Spleen (tissue), 11 donors: ENCODE data around the gene PSIP1. TPM values are rescaled to one million over a fixed set of nuclear protein-coding genes. Genes with fewer than 3 reads are reported as not detected.

Experiments used
- DNase-seq: peaks from one replicate; pipeline ENCODE4 v3.0.0-alpha.2; 2020
- H3K27ac ChIP-seq, 8 donors: fragments of 200-600 bp; sonication (generic) in 7 of 8; 1 replicate in 4 of 8; 2 replicates in 4 of 8; pipeline versions ENCODE4 v1.5.0 to v1.8.0; 2016 to 2021; ENCODE audit warnings: inconsistent platforms in 4 of 8, mild to moderate bottlenecking in 4 of 8, moderate library complexity in 1 of 8
- H3K27me3 ChIP-seq, 7 donors: fragments of 200-600 bp; sonication (generic) in 6 of 7; replicated peaks in 1 of 7; 1 replicate in 4 of 7; 2 replicates in 3 of 7; pipeline versions ENCODE4 v1.5.0 to v1.8.0; 2016 to 2021; ENCODE audit warnings: inconsistent platforms in 3 of 7, mild to moderate bottlenecking in 1 of 7
- H3K36me3 ChIP-seq, 6 donors: fragments of 200-600 bp; sonication (generic) in 5 of 6; 1 replicate in 4 of 6; 2 replicates in 2 of 6; pipeline versions ENCODE4 v1.5.0 to v1.8.0; 2016 to 2021; ENCODE audit warnings: inconsistent platforms in 2 of 6
- H3K4me1 ChIP-seq, 6 donors: fragments of 200-600 bp; sonication (generic) in 5 of 6; 1 replicate in 3 of 6; 2 replicates in 3 of 6; pipeline versions ENCODE4 v1.5.0 to v1.8.0; 2016 to 2021; ENCODE audit warnings: inconsistent platforms in 3 of 6
- H3K4me3 ChIP-seq, 8 donors: fragments of 200-600 bp; sonication (generic) in 7 of 8; 1 replicate in 4 of 8; 2 replicates in 4 of 8; pipeline versions ENCODE4 v1.5.0 to v1.8.0; 2016 to 2021; ENCODE audit warnings: inconsistent platforms in 4 of 8, mild to moderate bottlenecking in 4 of 8, moderate library complexity in 2 of 8
- H3K9me3 ChIP-seq, 8 donors: fragments of 200-600 bp; sonication (generic) in 7 of 8; 1 replicate in 4 of 8; 2 replicates in 4 of 8; pipeline versions ENCODE4 v1.5.0 to v1.8.0; 2016 to 2021; ENCODE audit warnings: inconsistent platforms in 4 of 8
- CTCF ChIP-seq, 11 experiments: fragments of 200-600 bp in 7 of 11; fragments of 450-650 bp in 4 of 11; sonication (generic) in 4 of 11; IDR thresholded peaks in 8 of 11; conservative IDR thresholded peaks in 3 of 11; 1 replicate in 7 of 11; 2 replicates in 4 of 11; pipeline versions ENCODE4 v1.4.0 to v1.8.0; 2016 to 2021; ENCODE audit warnings: antibody characterized with exemption in 11 of 11, inconsistent platforms in 4 of 11, mild to moderate bottlenecking in 1 of 11
- POLR2A ChIP-seq, 3 donors: fragments of 450-650 bp; IDR thresholded peaks; one replicate each; pipeline ENCODE4 v1.5.1; 2017; ENCODE audit warnings: antibody characterized with exemption in 3 of 3, mild to moderate bottlenecking in 1 of 3
- POLR2AphosphoS5 ChIP-seq, 3 donors: sonication (generic); formaldehyde crosslinking; IDR thresholded peaks; one replicate each; pipeline ENCODE4 v1.5.1; 2017; ENCODE audit warnings: antibody characterized with exemption in 3 of 3
- WGBS, 5 donors: extraction: QIAGEN DNeasy Blood & Tissue Kit in 3 of 5; methylation state at CpG; one replicate each; pipeline versions ENCODE4 v1.1.5 to v1.1.7; 2013 to 2018; 5-methylcytosine and 5-hydroxymethylcytosine counted together
- intact Hi-C: fragments of 100-400 bp; cut with DNase I; formaldehyde crosslinking; loops from one replicate; pipeline ENCODE4 v1.15.0; 2023; ENCODE audit warnings: low total_unique reads
- polyA plus RNA-seq, 3 donors: library from polyadenylated mRNA; stranded (reverse); fragments of 200-250 nt; gene quantifications; one replicate each; pipeline ENCODE4 v1.2.1, GENCODE V29; 2013
- total RNA-seq, 7 donors: library from RNA; depleted of rRNA in 3 of 7; stranded (reverse); fragments of >200 nt in 3 of 7; fragmentation: NEBNext Ultra II Directional in 4 of 7; extraction: Animal tissue kit (Norgen Biotek cat#: 25700) in 4 of 7; gene quantifications; one replicate each; pipeline versions ENCODE4 v1.1.0 to v1.2.1, GENCODE V29; 2016 to 2021
- donor health status: healthy with polysubstance abuse.
- donor health status: DM: no; HTN: no; CAD: no; lungs with moderate emphysema.
- donor health status: DM: no; HTN: no; CAD: no.
- donor health status: Bipolar disorder and iron deficiency.
- donor health status: healthy.
- donor health status: DM: no; HTN: no; CAD: no.
- donor health status: DM: yes; HTN: yes; CAD: no.

The PSIP1 gene
- total and polyA plus RNA-seq, 10 donors: 38.1 to 121 (median 57.4) TPM

- peak overlapping the region; percentile 84 to 91 (median 88) for H3K27ac ChIP-seq
- DNase-seq: no peak
- no peaks in the 10 kb centered on the region for H3K9me3 ChIP-seq
- H3K4me3 ChIP-seq: peak overlapping the region; percentile 83 to 98 (median 91)
- peaks cover 0 to 26% (median 10%) of the 10 kb centered on the region in 6 donors for H3K36me3 ChIP-seq
- TF ChIP-seq POLR2AphosphoS5 (IDR thresholded peaks at IDR 0.05): no peak
- TF ChIP-seq POLR2A (IDR thresholded peaks at IDR 0.05): no peak
- no peak for TF ChIP-seq CTCF (IDR thresholded peaks at IDR 0.05 in 8 of 11, conservative IDR thresholded peaks at IDR 0.05 in 3 of 11)
- intact Hi-C loops: loop anchor here (10.0 kb wide), 2 partner anchors 83 to 117 kb away; partner anchors contain the start of gene TTC39B
- H3K27me3 ChIP-seq: no peaks in the 10 kb centered on the region
- H3K4me1 ChIP-seq: peaks cover 28 to 51% (median 38%) of the 10 kb centered on the region in 6 donors
- 55 to 58% (median 57%) methylated on average over 9 of the region's 9 CpGs for WGBS, 5 donors
These were observed 88.8 kb downstream of the PSIP1 start for GRCh38 chr9:15421990-15422371.

GRCh38 chr9:15421532-15421931 lies 89.2 kb downstream of the PSIP1 start:
- peak overlapping the region in 1 of 8 donors; percentile 83 for H3K4me3 ChIP-seq
- peak overlapping the region in 2 of 8 donors; percentile 86 to 91 for H3K27ac ChIP-seq
- H3K9me3 ChIP-seq: no peaks in the 10 kb centered on the region
- H3K4me1 ChIP-seq: peaks cover 25 to 46% (median 34%) of the 10 kb centered on the region in 6 donors
- DNase-seq: no peak
- intact Hi-C loops: loop anchor here (10.0 kb wide), 2 partner anchors 83 to 117 kb away; partner anchors contain the start of gene TTC39B
- peaks cover 0 to 21% (median 10%) of the 10 kb centered on the region in 6 donors for H3K36me3 ChIP-seq
- 79 to 86% (median 85%) methylated on average over 6 of the region's 6 CpGs for WGBS, 5 donors
- TF ChIP-seq CTCF (IDR thresholded peaks at IDR 0.05 in 8 of 11, conservative IDR thresholded peaks at IDR 0.05 in 3 of 11) (no peak), POLR2AphosphoS5 (IDR thresholded peaks at IDR 0.05) (no peak), POLR2A (IDR thresholded peaks at IDR 0.05) (no peak)
- H3K27me3 ChIP-seq: no peaks in the 10 kb centered on the region

GRCh38 chr9:15420796-15421195 lies 90.0 kb downstream of the PSIP1 start:
- TF ChIP-seq POLR2A (IDR thresholded peaks at IDR 0.05): no peak
- no peak for TF ChIP-seq CTCF (IDR thresholded peaks at IDR 0.05 in 8 of 11, conservative IDR thresholded peaks at IDR 0.05 in 3 of 11)
- no peak for TF ChIP-seq POLR2AphosphoS5 (IDR thresholded peaks at IDR 0.05)
- Histone ChIP-seq H3K4me3 (no peak overlapping the region), H3K9me3 (no peaks in the 10 kb centered on the region), H3K27ac (no peak overlapping the region), H3K4me1 (peaks cover 19 to 39% (median 27%) of the 10 kb centered on the region in 6 donors), H3K27me3 (no peaks in the 10 kb centered on the region), H3K36me3 (peaks cover 0 to 14% (median 6%) of the 10 kb centered on the region in 6 donors)
- 55 to 90% (median 80%) methylated on average over 5 of the region's 5 CpGs for WGBS, 5 donors
- DNase-seq: no peak
- intact Hi-C loops: loop anchor here (10.0 kb wide), 2 partner anchors 84 to 116 kb away; partner anchors contain the start of gene TTC39B

DNA sequence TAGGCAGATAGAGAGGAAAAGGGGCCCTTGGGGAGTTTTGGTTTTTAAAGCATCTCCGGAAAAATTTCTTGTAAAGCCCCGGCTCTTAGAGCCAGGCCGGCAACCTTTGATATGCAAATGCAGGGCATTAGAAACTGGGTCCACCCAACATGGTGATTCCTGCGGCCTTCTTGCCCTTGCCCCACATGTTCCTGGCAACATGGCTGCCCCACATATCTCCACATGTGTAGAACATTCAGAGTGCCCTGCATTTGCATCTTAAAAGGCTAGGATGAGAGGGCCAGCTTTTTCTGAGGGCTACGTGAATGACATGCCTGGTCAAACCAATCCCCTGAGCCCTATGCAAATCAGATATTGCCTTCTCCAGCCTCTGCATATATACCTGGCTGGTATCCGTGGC lies 93.1 kb downstream of the PSIP1 start:
- TF ChIP-seq CTCF (IDR thresholded peaks at IDR 0.05 in 8 of 11, conservative IDR thresholded peaks at IDR 0.05 in 3 of 11) (no peak), POLR2AphosphoS5 (IDR thresholded peaks at IDR 0.05) (no peak), POLR2A (IDR thresholded peaks at IDR 0.05) (no peak)
- intact Hi-C loops: loop anchor here (10.0 kb wide), 1 partner anchor 203 kb away; no protein-coding TSS in a partner anchor
- 76 to 94% (median 90%) methylated on average over 6 of the region's 6 CpGs for WGBS, 5 donors

More for the DNA sequence above, 93.1 kb downstream of the PSIP1 start:
- no peaks in the 10 kb centered on the region for H3K27me3 ChIP-seq
- H3K27ac ChIP-seq: no peak overlapping the region
- H3K4me3 ChIP-seq: no peak overlapping the region
- H3K9me3 ChIP-seq: no peaks in the 10 kb centered on the region
- peaks cover 0 to 10% (median 3%) of the 10 kb centered on the region in 6 donors for H3K4me1 ChIP-seq
- no peak for DNase-seq
- no peaks in the 10 kb centered on the region for H3K36me3 ChIP-seq
